HL-60/S4 treated with retinoic acid at 250 ng/mL for 4 days and 3 days (cell line): Measurements from ENCODE around the gene SAC3D1.
"Not testable (repeated sequence)": the region's sequence is repeated elsewhere in the genome, so short reads cannot be mapped to it uniquely, and the experiment has no call there.

ENCODE experiments used
- in situ Hi-C: fragments of 300-500 bp; cut with MboI; formaldehyde crosslinking; loops from 2 replicates; pipeline ENCODE4 v1.7.0; 2022; ENCODE audit warnings: low sequenced_read_pairs

SAC3D1 gene

GRCh38 chr11:65040847-65041622 is at the start of gene SAC3D1:
Gene SAC3D1 (plus strand): TSS chr11:65041210. CDS start chr11:65041293, 83 bp downstream.
- in situ Hi-C loops: no loop called here

GRCh38 chr11:64994318-64994717 is 46.7 kb upstream of the SAC3D1 start:
- in situ Hi-C loops: no loop called here

- in situ Hi-C loops: no loop called here
Measured at GRCh38 chr11:64996327-64996709, 44.7 kb upstream of the SAC3D1 start.

- in situ Hi-C loops: no loop called here
Measured at GRCh38 chr11:64996710-64997380, 44.2 kb upstream of the SAC3D1 start, which contains the start of gene BATF2. Gene BATF2 (minus strand): TSS chr11:64996971. CDS start chr11:64996914, 57 bp downstream.

GRCh38 chr11:64998141-64998540 is 42.9 kb upstream of the SAC3D1 start:
- in situ Hi-C loops: no loop called here

- in situ Hi-C loops: no loop called here
Measured at GRCh38 chr11:64998690-64999431, 42.1 kb upstream of the SAC3D1 start.

GRCh38 chr11:64999478-64999877 is 41.5 kb upstream of the SAC3D1 start:
- in situ Hi-C loops: no loop called here

GRCh38 chr11:65002706-65003105 is 38.3 kb upstream of the SAC3D1 start:
- in situ Hi-C loops: no loop called here

GRCh38 chr11:65003282-65003681 is 37.7 kb upstream of the SAC3D1 start:
- in situ Hi-C loops: no loop called here

GRCh38 chr11:65003968-65004367 is 37.0 kb upstream of the SAC3D1 start:
- in situ Hi-C loops: not testable (repeated sequence)

- in situ Hi-C loops: no loop called here
Measured at GRCh38 chr11:65008016-65008415, 33.0 kb upstream of the SAC3D1 start.

- in situ Hi-C loops: no loop called here
Measured at GRCh38 chr11:65008873-65009272, 32.1 kb upstream of the SAC3D1 start.

GRCh38 chr11:65013130-65013887 is 27.7 kb upstream of the SAC3D1 start:
- in situ Hi-C loops: no loop called here

GRCh38 chr11:65013888-65014725 is 26.9 kb upstream of the SAC3D1 start, which contains the start of gene ARL2:
Gene ARL2 (plus strand): TSS chr11:65014160. CDS start chr11:65014208, 48 bp downstream.
- in situ Hi-C loops: no loop called here

GRCh38 chr11:65014726-65015227 is 26.2 kb upstream of the SAC3D1 start:
- in situ Hi-C loops: no loop called here

- in situ Hi-C loops: no loop called here
Measured at GRCh38 chr11:65016705-65017104, 24.3 kb upstream of the SAC3D1 start.

GRCh38 chr11:65017937-65018336 is 23.1 kb upstream of the SAC3D1 start:
- in situ Hi-C loops: no loop called here

- in situ Hi-C loops: no loop called here
Measured at GRCh38 chr11:65019824-65020223, 21.2 kb upstream of the SAC3D1 start.

GRCh38 chr11:65021003-65021402 is 20.0 kb upstream of the SAC3D1 start:
- in situ Hi-C loops: no loop called here

GRCh38 chr11:65021509-65021908 is 19.5 kb upstream of the SAC3D1 start:
- in situ Hi-C loops: no loop called here
